Measurements from ENCODE around the gene NANOS2.

The NANOS2 gene

GRCh38 chr19:45929247-45929646, 14.7 kb upstream of the NANOS2 start:
- no peak for DNase-seq (ENCODE audit: low spot score)
- FAIRE-seq, result no peak

GRCh38 chr19:45927565-45928261, 13.1 kb upstream of the NANOS2 start:
- FAIRE-seq (no peak), DNase-seq (ENCODE audit: low spot score) (peak; percentile 61)

GRCh38 chr19:45924891-45925447, 10.4 kb upstream of the NANOS2 start:
- no peak for FAIRE-seq

GRCh38 chr19:45922281-45922680, 7.7 kb upstream of the NANOS2 start:
- no peak for DNase-seq (ENCODE audit: low spot score)
- FAIRE-seq, result no peak

More at GRCh38 chr19:45924891-45925447, 10.4 kb upstream of the NANOS2 start:
- no peak for DNase-seq (ENCODE audit: low spot score)

GRCh38 chr19:45920458-45920857, 5.9 kb upstream of the NANOS2 start:
- FAIRE-seq (no peak), DNase-seq (ENCODE audit: low spot score) (no peak)

- DNase-seq (ENCODE audit: low spot score), result no peak
- FAIRE-seq, result no peak
Measured at GRCh38 chr19:45919678-45920077, 5.1 kb upstream of the NANOS2 start.

- DNase-seq (ENCODE audit: low spot score) (no peak), FAIRE-seq (no peak)
Measured at GRCh38 chr19:45918721-45919120, 4.1 kb upstream of the NANOS2 start.

GRCh38 chr19:45917421-45918091, 3.0 kb upstream of the NANOS2 start:
- DNase-seq (ENCODE audit: low spot score) (no peak), FAIRE-seq (no peak)

- FAIRE-seq (no peak), DNase-seq (ENCODE audit: low spot score) (no peak)
Measured at GRCh38 chr19:45911291-45911690, 3.3 kb downstream of the NANOS2 start.

- DNase-seq (ENCODE audit: low spot score), result no peak
Measured at GRCh38 chr19:45908956-45909355, 5.6 kb downstream of the NANOS2 start.

GRCh38 chr19:45906221-45906620, 8.4 kb downstream of the NANOS2 start:
- DNase-seq (ENCODE audit: low spot score) (peak; percentile 28), FAIRE-seq (no peak)

More at GRCh38 chr19:45908956-45909355, 5.6 kb downstream of the NANOS2 start:
- no peak for FAIRE-seq

- DNase-seq (ENCODE audit: low spot score), result no peak
- no peak for FAIRE-seq
Measured at GRCh38 chr19:45905011-45905410, 9.6 kb downstream of the NANOS2 start.

- no peak for FAIRE-seq
- peak; percentile 89 for DNase-seq (ENCODE audit: low spot score)
Measured at GRCh38 chr19:45902651-45903625, 11.6 kb downstream of the NANOS2 start.

- no peak for FAIRE-seq
- no peak for DNase-seq (ENCODE audit: low spot score)
Measured at GRCh38 chr19:45901912-45902650, 12.5 kb downstream of the NANOS2 start, which contains the start of gene MYPOP. Gene MYPOP (minus strand): TSS chr19:45902613. CDS start chr19:45901773, 840 bp downstream.

- DNase-seq (ENCODE audit: low spot score) (no peak), FAIRE-seq (no peak)
Measured at GRCh38 chr19:45901432-45901911, 13.1 kb downstream of the NANOS2 start.

GRCh38 chr19:45900738-45901431, 13.7 kb downstream of the NANOS2 start:
- DNase-seq (ENCODE audit: low spot score), result no peak
- no peak for FAIRE-seq

- FAIRE-seq, result no peak
- no peak for DNase-seq (ENCODE audit: low spot score)
Measured at GRCh38 chr19:45899919-45900589, 14.5 kb downstream of the NANOS2 start.

- FAIRE-seq (no peak), DNase-seq (ENCODE audit: low spot score) (no peak)
Measured at GRCh38 chr19:45899253-45899652, 15.3 kb downstream of the NANOS2 start.

- FAIRE-seq (no peak), DNase-seq (ENCODE audit: low spot score) (no peak)
Measured at GRCh38 chr19:45897261-45897812, 17.2 kb downstream of the NANOS2 start.
